Sigmoid colon (tissue), 4 donors: ENCODE results near the gene OLIG1.

ENCODE experiments used
- CTCF ChIP-seq, 4 experiments: fragments of 450-650 bp in 3 of 4; fragments of 200-600 bp in 1 of 4; IDR thresholded peaks; one replicate each; pipeline ENCODE4 v1.5.1; 2016 to 2019; ENCODE audit warnings: antibody characterized with exemption in 4 of 4, mild to moderate bottlenecking in 3 of 4, moderate library complexity in 2 of 4
- EP300 ChIP-seq, 4 donors: sonication (generic); formaldehyde crosslinking; IDR thresholded peaks; one replicate each; pipeline ENCODE4 v1.6.1; 2017; ENCODE audit warnings: antibody characterized with exemption in 4 of 4
- POLR2A ChIP-seq, 2 donors: fragments of 450-650 bp; IDR thresholded peaks; one replicate each; pipeline ENCODE4 v1.6.1; 2016; ENCODE audit warnings: antibody characterized with exemption in 2 of 2, mild to moderate bottlenecking in 2 of 2, moderate library complexity in 2 of 2
- POLR2AphosphoS5 ChIP-seq, 4 donors: sonication (generic); formaldehyde crosslinking; IDR thresholded peaks; one replicate each; pipeline ENCODE4 v1.6.1; 2017; ENCODE audit warnings: antibody characterized with exemption in 4 of 4

GRCh38 chr21:33021667-33022066 lies 48.3 kb upstream of the OLIG1 start:
- no peak for TF ChIP-seq POLR2A (IDR thresholded peaks at IDR 0.05)
- no peak for TF ChIP-seq CTCF (IDR thresholded peaks at IDR 0.05)
- no peak for TF ChIP-seq EP300 (IDR thresholded peaks at IDR 0.05)
- TF ChIP-seq POLR2AphosphoS5 (IDR thresholded peaks at IDR 0.05): no peak
